GM19351 (cell line): ENCODE measurements around the gene FGF12.

ENCODE experiments used
- ATAC-seq: cut with Tn5 transposase; IDR thresholded peaks from one replicate; pipeline ENCODE4 v1.9.1; 2021; ENCODE audit warnings: mild to moderate bottlenecking, moderate library complexity; ENCODE audit not compliant: unreplicated experiment

The FGF12 gene

GRCh38 chr3:192422321-192422996, 304.9 kb downstream of the FGF12 start:
- no peak for ATAC-seq

GRCh38 chr3:192419312-192419711, 308.0 kb downstream of the FGF12 start:
- ATAC-seq = no peak

- ATAC-seq = no peak
Observed at GRCh38 chr3:192417559-192418055, 309.7 kb downstream of the FGF12 start.

- ATAC-seq = no peak
Observed at GRCh38 chr3:192417017-192417416, 310.3 kb downstream of the FGF12 start.

GRCh38 chr3:192413461-192413860, 313.9 kb downstream of the FGF12 start:
- no peak for ATAC-seq

GRCh38 chr3:192410684-192410960, 316.7 kb downstream of the FGF12 start:
- ATAC-seq = no peak

- ATAC-seq = peak; percentile 26
Observed at GRCh38 chr3:192409838-192410683, 317.3 kb downstream of the FGF12 start.

GRCh38 chr3:192409201-192409837, 318.0 kb downstream of the FGF12 start:
- peak; percentile 63 for ATAC-seq

- no peak for ATAC-seq
Observed at GRCh38 chr3:192408647-192409200, 318.6 kb downstream of the FGF12 start.

GRCh38 chr3:192408007-192408646, 319.2 kb downstream of the FGF12 start:
- no peak for ATAC-seq

GRCh38 chr3:192399767-192400166, 327.6 kb downstream of the FGF12 start:
- ATAC-seq = no peak

- ATAC-seq = no peak
Observed at GRCh38 chr3:192397012-192397411, 330.3 kb downstream of the FGF12 start.

- no peak for ATAC-seq
Observed at GRCh38 chr3:192395506-192395905, 331.8 kb downstream of the FGF12 start.

GRCh38 chr3:192392986-192393385, 334.4 kb downstream of the FGF12 start:
- no peak for ATAC-seq

GRCh38 chr3:192382861-192383260, 344.5 kb downstream of the FGF12 start:
- no peak for ATAC-seq

- no peak for ATAC-seq
Observed at GRCh38 chr3:192373586-192373985, 353.8 kb downstream of the FGF12 start.

- ATAC-seq = no peak
Observed at GRCh38 chr3:192373032-192373431, 354.3 kb downstream of the FGF12 start.

- no peak for ATAC-seq
Observed at GRCh38 chr3:192372616-192373015, 354.7 kb downstream of the FGF12 start.

- no peak for ATAC-seq
Observed at GRCh38 chr3:192371870-192372400, 355.4 kb downstream of the FGF12 start.

- no peak for ATAC-seq
Observed at GRCh38 chr3:192367616-192368015, 359.7 kb downstream of the FGF12 start.

GRCh38 chr3:192366916-192367315, 360.4 kb downstream of the FGF12 start:
- no peak for ATAC-seq
